Caki2 (cell line): Measurements from ENCODE around the gene TNNC1. TPM values are rescaled to one million over a fixed set of nuclear protein-coding genes. Genes with fewer than 3 reads are reported as not detected.

ENCODE experiments used
- DNase-seq: peaks from one replicate; pipeline ENCODE4 v3.0.0-alpha.2; 2015; ENCODE audit warnings: low read depth
- in situ Hi-C: cut with HindIII; loops from 2 replicates; pipeline ENCODE4 v1.10.0; 2016; ENCODE audit warnings: low sequenced_read_pairs, low pct_unique_long_range_greater_than_20kb, mixed read lengths
- total RNA-seq: library from RNA; depleted of rRNA; stranded (reverse); fragments of >200 nt; shearing (Covaris generic); gene quantifications from 2 replicates; pipeline ENCODE4 v1.2.3, GENCODE V29; 2014; ENCODE audit warnings: low replicate concordance; rRNA removed

TNNC1 gene
- total RNA-seq, 1 experiment from 2014 or later = 2.7 TPM

- no peak for DNase-seq
- in situ Hi-C loops = no loop called here
These were observed 38.0 kb downstream of the TNNC1 start for GRCh38 chr3:52415800-52416199.

DNA sequence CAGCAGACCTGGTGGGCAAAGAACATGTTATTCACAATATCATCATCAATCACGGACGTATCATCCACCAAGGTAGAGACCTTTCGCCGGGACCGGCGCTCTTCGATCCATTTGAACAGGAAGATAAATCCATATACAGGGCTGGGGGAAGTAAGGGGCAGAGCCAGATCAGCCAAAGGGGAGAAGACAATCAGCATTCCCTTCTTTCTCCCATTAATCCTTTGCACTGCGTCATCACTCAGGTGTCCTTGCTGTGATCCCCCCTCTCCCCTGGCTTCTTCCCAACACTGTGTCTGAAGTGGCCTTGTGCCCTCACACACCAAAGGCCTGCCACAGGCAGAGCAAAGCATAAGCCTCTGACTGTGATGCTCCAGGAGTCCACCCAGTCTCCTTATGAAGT lies 45.4 kb downstream of the TNNC1 start:
- no peak for DNase-seq

GRCh38 chr3:52407779-52408178 lies 46.1 kb downstream of the TNNC1 start:
- in situ Hi-C loops = no loop called here
- no peak for DNase-seq

More for the DNA sequence above, 45.4 kb downstream of the TNNC1 start:
- in situ Hi-C loops = no loop called here

- in situ Hi-C loops = no loop called here
- DNase-seq = no peak
These were observed 46.9 kb downstream of the TNNC1 start for GRCh38 chr3:52406791-52407510.

GRCh38 chr3:52406231-52406661 lies 47.6 kb downstream of the TNNC1 start:
- in situ Hi-C loops = no loop called here
- DNase-seq = no peak

- in situ Hi-C loops = no loop called here
These were observed 48.2 kb downstream of the TNNC1 start for GRCh38 chr3:52405601-52406110.

GRCh38 chr3:52405066-52405465 lies 48.8 kb downstream of the TNNC1 start:
- no peak for DNase-seq
- in situ Hi-C loops = no loop called here

More at GRCh38 chr3:52405601-52406110, 48.2 kb downstream of the TNNC1 start:
- no peak for DNase-seq

GRCh38 chr3:52404391-52404790 lies 49.5 kb downstream of the TNNC1 start:
- in situ Hi-C loops = no loop called here
- DNase-seq = no peak

DNA sequence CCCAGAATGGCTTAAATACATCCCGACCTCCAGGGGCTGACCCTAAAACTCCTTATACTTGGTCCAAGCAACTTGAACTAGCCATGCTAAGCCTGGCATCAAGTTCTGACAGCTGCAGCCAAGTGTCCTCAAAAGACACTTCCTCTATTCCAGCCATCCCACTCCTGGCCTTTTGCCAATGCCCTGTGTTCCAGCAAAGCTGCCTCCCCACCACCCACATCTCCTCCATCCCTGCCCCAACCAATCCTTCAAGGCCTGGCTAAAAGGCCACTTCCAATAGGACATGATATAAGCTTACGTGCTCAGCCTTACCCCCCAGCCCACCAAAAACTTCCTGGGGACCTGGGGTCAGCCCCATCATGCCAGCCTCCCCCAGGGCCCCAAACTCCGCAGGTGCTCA lies 49.9 kb downstream of the TNNC1 start:
- in situ Hi-C loops = no loop called here
- DNase-seq = no peak

- in situ Hi-C loops = no loop called here
- DNase-seq = no peak
These were observed 50.5 kb downstream of the TNNC1 start for GRCh38 chr3:52403271-52403841.

- no peak for DNase-seq
- in situ Hi-C loops = no loop called here
These were observed 51.1 kb downstream of the TNNC1 start for GRCh38 chr3:52402706-52403270.

DNA sequence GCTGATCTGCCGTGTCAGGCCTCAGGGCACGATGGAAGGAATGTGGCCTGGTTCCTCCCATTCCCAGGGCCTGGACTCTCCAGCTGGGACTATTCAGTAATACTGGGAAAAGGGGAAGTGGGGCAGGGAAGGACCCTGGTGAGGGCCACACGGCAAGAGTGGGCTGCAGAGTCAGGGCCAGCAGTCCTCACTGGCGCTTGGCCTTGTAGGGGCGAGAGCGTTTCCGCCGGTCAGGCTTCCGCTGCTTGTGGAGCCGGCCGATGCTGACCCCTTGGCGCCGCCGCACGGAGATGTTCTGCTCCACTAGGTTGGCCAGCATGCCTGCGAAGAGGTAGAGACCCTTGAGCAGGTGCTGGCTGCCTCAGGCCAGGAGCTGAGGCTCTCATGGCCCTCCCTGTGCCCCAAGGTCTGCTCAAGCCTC lies 51.7 kb downstream of the TNNC1 start:
- in situ Hi-C loops = no loop called here
- no peak for DNase-seq

- in situ Hi-C loops = no loop called here
- no peak for DNase-seq
These were observed 52.3 kb downstream of the TNNC1 start for GRCh38 chr3:52401551-52401950.

Other genes with a start within 250 kb of the TNNC1 start
- gene TLR9, start 228.4 kb downstream of the TNNC1 start, total RNA-seq = 0.12 TPM in 1 of 2 replicates, not detected in the other
- gene TWF2, start 214.9 kb downstream of the TNNC1 start, total RNA-seq = 206 and 242 TPM in 2 replicates
- gene PPM1M, start 208.3 kb downstream of the TNNC1 start, total RNA-seq = 4.8 and 7.4 TPM in 2 replicates
- gene WDR82, start 175.4 kb downstream of the TNNC1 start, total RNA-seq = 34.2 and 35.1 TPM in 2 replicates
- 19.9 and 24.8 TPM in 2 replicates for gene GLYCTK, start 166.2 kb downstream of the TNNC1 start, total RNA-seq
- gene DNAH1, start 137.7 kb downstream of the TNNC1 start, total RNA-seq = 1.0 and 2.7 TPM in 2 replicates
- gene BAP1, start 44.0 kb downstream of the TNNC1 start, total RNA-seq = 87.8 and 139 TPM in 2 replicates
- 10.2 and 89.8 TPM in 2 replicates for gene PHF7, start 43.4 kb downstream of the TNNC1 start, total RNA-seq
- 0.17 TPM in 1 of 2 replicates, not detected in the other for gene SEMA3G, start 8.9 kb downstream of the TNNC1 start, total RNA-seq
- gene NISCH, start 1.6 kb upstream of the TNNC1 start, total RNA-seq = 11.9 and 36.3 TPM in 2 replicates
- gene STAB1, start 41.3 kb upstream of the TNNC1 start, total RNA-seq = not detected in 2 replicates
- gene NT5DC2, start 79.8 kb upstream of the TNNC1 start, total RNA-seq = 13.2 and 14.4 TPM in 2 replicates
- 1.8 and 35.7 TPM in 2 replicates for gene UQCC5, start 82.6 kb upstream of the TNNC1 start, total RNA-seq
- gene PBRM1, start 231.9 kb upstream of the TNNC1 start, total RNA-seq = 3.4 and 4.4 TPM in 2 replicates
- 95.6 and 127 TPM in 2 replicates for gene GNL3, start 232.0 kb upstream of the TNNC1 start, total RNA-seq